ENCODE data around the gene AGAP1. TPM values are rescaled to one million over a fixed set of nuclear protein-coding genes. Genes with fewer than 3 reads are reported as not detected.

The AGAP1 gene
- total RNA-seq, 1 experiment from 2014 or later, result 25.8 TPM

DNA sequence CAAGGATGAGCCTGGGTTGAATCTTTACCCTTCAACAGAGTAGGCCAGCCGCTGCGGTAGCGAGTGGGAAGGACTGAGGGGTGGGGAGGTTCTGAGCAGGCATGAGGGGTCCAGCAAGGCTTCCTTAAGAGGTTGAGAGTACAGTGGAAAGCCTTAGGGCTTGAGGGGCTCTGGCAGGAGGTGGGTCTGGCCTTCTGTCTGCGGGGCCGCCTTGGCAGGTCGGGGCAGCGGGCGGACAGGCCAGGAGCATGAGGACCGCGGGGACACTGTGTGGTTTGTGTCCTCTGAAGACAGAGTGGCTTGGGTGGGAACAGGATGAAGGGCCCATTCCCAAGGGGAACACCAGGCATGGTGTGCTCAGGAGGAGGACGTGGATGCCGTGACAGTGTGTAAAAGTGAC is 250.3 kb downstream of the AGAP1 start:
- Histone ChIP-seq H3K27ac (ENCODE audit: insufficient read length, low read depth, low read length) (no peak overlapping the region), H2BK20ac (ENCODE audit: low read depth, low read length, poor library complexity, severe bottlenecking) (no peak overlapping the region), H2AK5ac (ENCODE audit: insufficient read length, low read length) (no peak overlapping the region), H3K9ac (ENCODE audit: extremely low read depth, insufficient read length, low read length) (no peak overlapping the region), H4K91ac (ENCODE audit: insufficient read length, low read depth, low read length) (no peak overlapping the region), H4K8ac (replicated peaks; ENCODE audit: insufficient read length, low read depth, low read length) (no peak overlapping the region), H3K4me1 (ENCODE audit: insufficient read depth, low read length) (no peaks in the 10 kb centered on the region), H3K4me2 (ENCODE audit: insufficient read depth, insufficient read length, low read length) (no peak overlapping the region), H2BK12ac (ENCODE audit: insufficient read length, low read depth, low read length) (no peak overlapping the region), H3K79me1 (ENCODE audit: insufficient read depth, low read depth, low read length, poor library complexity, severe bottlenecking) (no peaks in the 10 kb centered on the region), H3K79me2 (ENCODE audit: insufficient read depth, low read length) (no peaks in the 10 kb centered on the region), H2BK120ac (ENCODE audit: low read depth, low read length, poor library complexity, severe bottlenecking) (no peak overlapping the region), H3T11ph (ENCODE audit: low read length) (no peak overlapping the region), H3K4ac (ENCODE audit: low read depth, low read length) (no peak overlapping the region), H2BK5ac (ENCODE audit: insufficient read length, low read length) (no peak overlapping the region), H3K23ac (ENCODE audit: insufficient read length, low read depth, low read length) (no peak overlapping the region), H3K14ac (ENCODE audit: insufficient read depth, low read length) (no peak overlapping the region), H3K23me2 (ENCODE audit: insufficient read length, low read depth, low read length, poor library complexity, severe bottlenecking) (no peaks in the 10 kb centered on the region), H4K20me1 (ENCODE audit: control insufficient read depth, insufficient read depth, insufficient read length) (no peaks in the 10 kb centered on the region), H2BK15ac (ENCODE audit: low read depth, low read length) (no peak overlapping the region), H3K18ac (ENCODE audit: insufficient read length, low read depth, low read length) (no peak overlapping the region), H3K27me3 (ENCODE audit: insufficient read depth, low read length) (no peaks in the 10 kb centered on the region), H3K9me3 (ENCODE audit: control insufficient read depth, low read depth, low read length) (no peaks in the 10 kb centered on the region), H4K5ac (ENCODE audit: insufficient read length, low read depth, low read length) (no peak overlapping the region), H3K56ac (ENCODE audit: insufficient read length, low read depth, low read length) (no peak overlapping the region), H2AFZ (ENCODE audit: low read length) (no peak overlapping the region)
- Mint-ChIP-seq H3K4me3 (no peak overlapping the region), H3K27me3 (ENCODE audit: low read depth) (no peaks in the 10 kb centered on the region), H3K27ac (no peak overlapping the region), H3K9me3 (no peaks in the 10 kb centered on the region), H3K36me3 (ENCODE audit: insufficient read depth in 1 of 3, low read depth in 3 of 3) (peaks cover 4 to 23% (median 6%) of the 10 kb centered on the region in 3 experiments; a peak in 6 of 7 replicates), H3K4me1 (peaks cover 22 to 27% of the 10 kb centered on the region in 2 experiments)
- no CpG with 5 or more reads among the region's 12 CpGs for WGBS (ENCODE audit: extremely low coverage, insufficient read length, low lambda C conversion rate)
- DNase-seq, result no peak
- TF ChIP-seq, protein P1, sequence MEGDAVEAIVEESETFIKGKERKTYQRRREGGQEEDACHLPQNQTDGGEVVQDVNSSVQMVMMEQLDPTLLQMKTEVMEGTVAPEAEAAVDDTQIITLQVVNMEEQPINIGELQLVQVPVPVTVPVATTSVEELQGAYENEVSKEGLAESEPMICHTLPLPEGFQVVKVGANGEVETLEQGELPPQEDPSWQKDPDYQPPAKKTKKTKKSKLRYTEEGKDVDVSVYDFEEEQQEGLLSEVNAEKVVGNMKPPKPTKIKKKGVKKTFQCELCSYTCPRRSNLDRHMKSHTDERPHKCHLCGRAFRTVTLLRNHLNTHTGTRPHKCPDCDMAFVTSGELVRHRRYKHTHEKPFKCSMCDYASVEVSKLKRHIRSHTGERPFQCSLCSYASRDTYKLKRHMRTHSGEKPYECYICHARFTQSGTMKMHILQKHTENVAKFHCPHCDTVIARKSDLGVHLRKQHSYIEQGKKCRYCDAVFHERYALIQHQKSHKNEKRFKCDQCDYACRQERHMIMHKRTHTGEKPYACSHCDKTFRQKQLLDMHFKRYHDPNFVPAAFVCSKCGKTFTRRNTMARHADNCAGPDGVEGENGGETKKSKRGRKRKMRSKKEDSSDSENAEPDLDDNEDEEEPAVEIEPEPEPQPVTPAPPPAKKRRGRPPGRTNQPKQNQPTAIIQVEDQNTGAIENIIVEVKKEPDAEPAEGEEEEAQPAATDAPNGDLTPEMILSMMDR (conservative IDR thresholded peaks at IDR 0.05), result no peak

All from H9 (cell line).